H9 (cell line): Measurements from ENCODE around the gene PSTPIP1. TPM values are rescaled to one million over a fixed set of nuclear protein-coding genes. Genes with fewer than 3 reads are reported as not detected.
A peak's percentile ranks its signal among the peaks of the same experiment; 100 is the strongest.

Source experiments
- DNase-seq: peaks from one replicate; pipeline ENCODE4 v3.0.0-alpha.2; 2017
- H2AFZ ChIP-seq: one replicate; pipeline ENCODE4 v1.6.1; 2013; ENCODE audit warnings: mild to moderate bottlenecking, low read length, control low read depth, moderate library complexity
- H2AK5ac ChIP-seq: 2 replicates; pipeline ENCODE4 v1.6.1; 2013; ENCODE audit warnings: low read length, control low read depth, mixed read lengths; ENCODE audit not compliant: insufficient read length
- H2BK120ac ChIP-seq: one replicate; pipeline ENCODE4 v1.6.1; 2013; ENCODE audit warnings: low read depth, mild to moderate bottlenecking, low read length, control low read depth, inconsistent platforms; ENCODE audit not compliant: poor library complexity, severe bottlenecking
- H2BK12ac ChIP-seq: 2 replicates; pipeline ENCODE4 v1.6.1; 2013; ENCODE audit warnings: low read length, control low read depth, mixed read lengths, low read depth; ENCODE audit not compliant: insufficient read length
- H2BK15ac ChIP-seq: 2 replicates; pipeline ENCODE4 v1.6.1; 2013; ENCODE audit warnings: low read depth, low read length, control low read depth
- H2BK20ac ChIP-seq: one replicate; pipeline ENCODE4 v1.6.1; 2013; ENCODE audit warnings: low read depth, mild to moderate bottlenecking, low read length, control low read depth, inconsistent platforms; ENCODE audit not compliant: poor library complexity, severe bottlenecking
- H2BK5ac ChIP-seq: 2 replicates; pipeline ENCODE4 v1.6.1; 2013; ENCODE audit warnings: low read length, control low read depth, mixed read lengths; ENCODE audit not compliant: insufficient read length
- H3K14ac ChIP-seq: 2 replicates; pipeline ENCODE4 v1.6.1; 2013; ENCODE audit warnings: low read length, control low read depth; ENCODE audit not compliant: insufficient read depth
- H3K18ac ChIP-seq: 2 replicates; pipeline ENCODE4 v1.6.1; 2013; ENCODE audit warnings: low read depth, mild to moderate bottlenecking, mixed read lengths, low read length, control low read depth; ENCODE audit not compliant: insufficient read length
- H3K23ac ChIP-seq: 2 replicates; pipeline ENCODE4 v1.6.1; 2013; ENCODE audit warnings: low read length, control low read depth, mixed read lengths, low read depth; ENCODE audit not compliant: insufficient read length
- H3K23me2 ChIP-seq: 2 replicates; pipeline ENCODE4 v1.6.1; 2013; ENCODE audit warnings: low read depth, mild to moderate bottlenecking, mixed read lengths, low read length, control low read depth; ENCODE audit not compliant: insufficient read length, poor library complexity, severe bottlenecking
- H3K27ac ChIP-seq: 2 replicates; pipeline ENCODE4 v1.5.1; 2013; ENCODE audit warnings: low read length, control low read depth, mixed read lengths, low read depth; ENCODE audit not compliant: insufficient read length
- H3K27me3 ChIP-seq: 2 replicates; pipeline ENCODE4 v1.6.1; 2013; ENCODE audit warnings: low read length, control low read depth, inconsistent platforms; ENCODE audit not compliant: insufficient read depth
- H3K4ac ChIP-seq: 2 replicates; pipeline ENCODE4 v1.6.1; 2013; ENCODE audit warnings: low read depth, mild to moderate bottlenecking, control low read depth, inconsistent platforms, low read length, moderate library complexity
- H3K4me1 ChIP-seq: 2 replicates; pipeline ENCODE4 v1.6.1; 2013; ENCODE audit warnings: low read length, control low read depth, inconsistent platforms; ENCODE audit not compliant: insufficient read depth
- H3K4me2 ChIP-seq: 2 replicates; pipeline ENCODE4 v1.6.1; 2013; ENCODE audit warnings: low read length, control low read depth, mixed read lengths; ENCODE audit not compliant: insufficient read length, insufficient read depth
- H3K56ac ChIP-seq: 2 replicates; pipeline ENCODE4 v1.6.1; 2013; ENCODE audit warnings: low read depth, mild to moderate bottlenecking, mixed read lengths, low read length, control low read depth; ENCODE audit not compliant: insufficient read length
- H3K79me1 ChIP-seq: 2 replicates; pipeline ENCODE4 v1.6.1; 2013; ENCODE audit warnings: low read depth, mild to moderate bottlenecking, moderate library complexity, low read length, control low read depth, inconsistent platforms; ENCODE audit not compliant: insufficient read depth, poor library complexity, severe bottlenecking
- H3K79me2 ChIP-seq: 2 replicates; pipeline ENCODE4 v1.6.1; 2013; ENCODE audit warnings: low read length, control low read depth, inconsistent platforms; ENCODE audit not compliant: insufficient read depth
- H3K9ac ChIP-seq: 2 replicates; pipeline ENCODE4 v1.6.1; 2013; ENCODE audit warnings: low read length, control low read depth, mixed read lengths; ENCODE audit not compliant: insufficient read length; ENCODE audit errors: extremely low read depth
- H3K9me3 ChIP-seq: one replicate; pipeline ENCODE4 v1.6.1; 2013; ENCODE audit warnings: low read depth, low read length, inconsistent platforms; ENCODE audit not compliant: control insufficient read depth
- H3T11ph ChIP-seq: one replicate; pipeline ENCODE4 v1.6.1; 2013; ENCODE audit warnings: mild to moderate bottlenecking, low read length, control low read depth, inconsistent platforms
- H4K20me1 ChIP-seq: one replicate; pipeline ENCODE4 v1.6.1; 2013; ENCODE audit not compliant: control insufficient read depth, insufficient read length, insufficient read depth
- H4K5ac ChIP-seq: 2 replicates; pipeline ENCODE4 v1.6.1; 2013; ENCODE audit warnings: low read depth, mild to moderate bottlenecking, mixed read lengths, low read length, control low read depth; ENCODE audit not compliant: insufficient read length
- H4K8ac ChIP-seq: replicated peaks from 2 replicates; pipeline ENCODE4 v1.6.1; 2013; ENCODE audit warnings: low read length, control low read depth, mixed read lengths, low read depth; ENCODE audit not compliant: insufficient read length
- H4K91ac ChIP-seq: 2 replicates; pipeline ENCODE4 v1.6.1; 2013; ENCODE audit warnings: low read depth, mild to moderate bottlenecking, moderate library complexity, mixed read lengths, low read length, control low read depth; ENCODE audit not compliant: insufficient read length
- H3K27ac Mint-ChIP-seq, 3 experiments: 2 replicates in 2 of 3; 3 replicates in 1 of 3; pipeline ENCODE4 v1.8.0; 2020 to 2021; ENCODE audit warnings: mixed read lengths in 3 of 3, mild to moderate bottlenecking in 1 of 3, moderate library complexity in 1 of 3
- H3K27me3 Mint-ChIP-seq: 2 replicates; pipeline ENCODE4 v1.8.0; 2021; ENCODE audit warnings: low read depth, mild to moderate bottlenecking, moderate library complexity, mixed read lengths
- H3K36me3 Mint-ChIP-seq, 3 experiments: 2 replicates in 2 of 3; 3 replicates in 1 of 3; pipeline ENCODE4 v1.8.0; 2020 to 2021; ENCODE audit warnings: low read depth in 3 of 3, mixed read lengths in 3 of 3; ENCODE audit not compliant: insufficient read depth in 1 of 3
- H3K4me1 Mint-ChIP-seq, 2 experiments: 2 replicates each; pipeline ENCODE4 v1.8.0; 2020; ENCODE audit warnings: mixed read lengths in 2 of 2
- H3K4me3 Mint-ChIP-seq, 2 experiments: 2 replicates in 1 of 2; 3 replicates in 1 of 2; pipeline ENCODE4 v1.8.0; 2020 to 2021; ENCODE audit warnings: mild to moderate bottlenecking in 2 of 2, mixed read lengths in 2 of 2, moderate library complexity in 1 of 2
- H3K9me3 Mint-ChIP-seq, 2 experiments: 2 replicates in 1 of 2; 3 replicates in 1 of 2; pipeline ENCODE4 v1.8.0; 2020; ENCODE audit warnings: mild to moderate bottlenecking in 2 of 2, mixed read lengths in 2 of 2, moderate library complexity in 1 of 2
- WGBS: extraction: QIAGEN DNeasy Blood & Tissue Kit; methylation state at CpG from one replicate; pipeline ENCODE4 v1.1.7; 2013; ENCODE audit warnings: missing lambda C conversion rate, low lambda C conversion rate, mixed read lengths; ENCODE audit not compliant: insufficient read length; ENCODE audit errors: extremely low coverage; 5-methylcytosine and 5-hydroxymethylcytosine counted together
- total RNA-seq: library from RNA; stranded (reverse); gene quantifications from 2 replicates; pipeline ENCODE4 v1.2.1, GENCODE V29; 2021
- TF ChIP-seq, protein P1 (sequence below): fragments of 200-600 bp; sonication (generic); conservative IDR thresholded peaks from 3 replicates; pipeline ENCODE4 v1.8.0; 2021; ENCODE audit warnings: antibody characterized with exemption, mild to moderate bottlenecking

Gene PSTPIP1
- total RNA-seq, 1 experiment from 2014 or later, result 1.8 TPM

DNA sequence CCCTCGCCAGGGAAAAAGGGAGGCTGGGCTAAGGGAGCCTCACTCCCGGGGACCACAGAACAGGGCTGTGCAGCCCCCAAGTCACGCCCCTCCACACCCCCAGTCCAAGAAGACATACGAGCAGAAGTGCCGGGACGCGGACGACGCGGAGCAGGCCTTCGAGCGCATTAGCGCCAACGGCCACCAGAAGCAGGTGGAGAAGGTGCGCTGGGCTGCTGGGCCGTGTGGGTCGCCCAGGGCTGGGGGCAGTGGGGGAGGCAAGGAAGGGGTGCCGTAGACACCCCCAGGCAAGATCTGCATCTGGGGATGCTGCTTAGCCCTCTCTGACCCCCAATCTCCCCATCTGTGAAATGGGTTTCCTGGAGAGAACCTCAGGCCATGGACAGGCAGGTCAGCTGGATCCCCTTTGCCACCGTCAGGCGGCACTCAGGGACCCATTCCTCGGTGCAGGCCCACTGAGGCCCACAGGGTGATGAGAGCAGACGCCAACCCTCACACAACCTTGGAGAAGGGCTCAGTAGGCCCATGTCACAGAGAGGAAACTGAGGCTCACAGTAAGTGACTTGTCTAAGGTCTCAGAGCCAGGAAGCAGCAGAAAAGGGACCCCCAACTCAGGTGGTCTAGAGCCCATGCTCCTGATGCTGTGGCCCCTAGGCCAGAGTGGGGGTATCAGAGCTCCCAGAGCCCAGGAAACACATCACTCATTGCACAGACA, 33.7 kb downstream of the PSTPIP1 start:
- Histone ChIP-seq H2BK20ac (no peak overlapping the region), H2BK5ac (no peak overlapping the region), H3K4me1 (no peaks in the 10 kb centered on the region), H2AFZ (no peak overlapping the region), H3K79me1 (no peaks in the 10 kb centered on the region), H3K56ac (no peak overlapping the region), H4K91ac (no peak overlapping the region), H3K79me2 (no peaks in the 10 kb centered on the region), H3K18ac (no peak overlapping the region), H4K5ac (no peak overlapping the region), H3K14ac (no peak overlapping the region), H3K27me3 (no peaks in the 10 kb centered on the region), H3K23me2 (no peaks in the 10 kb centered on the region), H2BK120ac (no peak overlapping the region), H2AK5ac (no peak overlapping the region), H3K4ac (no peak overlapping the region), H4K20me1 (no peaks in the 10 kb centered on the region), H3K9ac (no peak overlapping the region), H3K27ac (no peak overlapping the region), H3T11ph (no peak overlapping the region), H2BK15ac (no peak overlapping the region), H2BK12ac (no peak overlapping the region), H3K9me3 (no peaks in the 10 kb centered on the region), H3K23ac (no peak overlapping the region), H4K8ac (no peak overlapping the region), H3K4me2 (peak overlapping the region; percentile 23)
- DNase-seq, result no peak
- Mint-ChIP-seq H3K27ac (no peak overlapping the region), H3K36me3 (no peaks in the 10 kb centered on the region), H3K4me3 (peak overlapping the region; percentile 46 to 49; a peak in 3 of 5 replicates), H3K27me3 (peaks cover 4% of the 10 kb centered on the region), H3K4me1 (peaks cover 3 to 22% of the 10 kb centered on the region in 2 experiments), H3K9me3 (no peaks in the 10 kb centered on the region)
- TF ChIP-seq, protein P1, sequence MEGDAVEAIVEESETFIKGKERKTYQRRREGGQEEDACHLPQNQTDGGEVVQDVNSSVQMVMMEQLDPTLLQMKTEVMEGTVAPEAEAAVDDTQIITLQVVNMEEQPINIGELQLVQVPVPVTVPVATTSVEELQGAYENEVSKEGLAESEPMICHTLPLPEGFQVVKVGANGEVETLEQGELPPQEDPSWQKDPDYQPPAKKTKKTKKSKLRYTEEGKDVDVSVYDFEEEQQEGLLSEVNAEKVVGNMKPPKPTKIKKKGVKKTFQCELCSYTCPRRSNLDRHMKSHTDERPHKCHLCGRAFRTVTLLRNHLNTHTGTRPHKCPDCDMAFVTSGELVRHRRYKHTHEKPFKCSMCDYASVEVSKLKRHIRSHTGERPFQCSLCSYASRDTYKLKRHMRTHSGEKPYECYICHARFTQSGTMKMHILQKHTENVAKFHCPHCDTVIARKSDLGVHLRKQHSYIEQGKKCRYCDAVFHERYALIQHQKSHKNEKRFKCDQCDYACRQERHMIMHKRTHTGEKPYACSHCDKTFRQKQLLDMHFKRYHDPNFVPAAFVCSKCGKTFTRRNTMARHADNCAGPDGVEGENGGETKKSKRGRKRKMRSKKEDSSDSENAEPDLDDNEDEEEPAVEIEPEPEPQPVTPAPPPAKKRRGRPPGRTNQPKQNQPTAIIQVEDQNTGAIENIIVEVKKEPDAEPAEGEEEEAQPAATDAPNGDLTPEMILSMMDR, result no peak
- WGBS, result no CpG with 5 or more reads among the region's 22 CpGs
